HG03469 (cell line): ENCODE results near the gene CSNK1D.

Experiments used
- ATAC-seq: cut with Tn5 transposase; IDR thresholded peaks from one replicate; pipeline ENCODE4 v1.9.1; 2021; ENCODE audit warnings: mild to moderate bottlenecking, moderate library complexity, moderate number of reproducible peaks; ENCODE audit not compliant: unreplicated experiment

Gene CSNK1D

DNA sequence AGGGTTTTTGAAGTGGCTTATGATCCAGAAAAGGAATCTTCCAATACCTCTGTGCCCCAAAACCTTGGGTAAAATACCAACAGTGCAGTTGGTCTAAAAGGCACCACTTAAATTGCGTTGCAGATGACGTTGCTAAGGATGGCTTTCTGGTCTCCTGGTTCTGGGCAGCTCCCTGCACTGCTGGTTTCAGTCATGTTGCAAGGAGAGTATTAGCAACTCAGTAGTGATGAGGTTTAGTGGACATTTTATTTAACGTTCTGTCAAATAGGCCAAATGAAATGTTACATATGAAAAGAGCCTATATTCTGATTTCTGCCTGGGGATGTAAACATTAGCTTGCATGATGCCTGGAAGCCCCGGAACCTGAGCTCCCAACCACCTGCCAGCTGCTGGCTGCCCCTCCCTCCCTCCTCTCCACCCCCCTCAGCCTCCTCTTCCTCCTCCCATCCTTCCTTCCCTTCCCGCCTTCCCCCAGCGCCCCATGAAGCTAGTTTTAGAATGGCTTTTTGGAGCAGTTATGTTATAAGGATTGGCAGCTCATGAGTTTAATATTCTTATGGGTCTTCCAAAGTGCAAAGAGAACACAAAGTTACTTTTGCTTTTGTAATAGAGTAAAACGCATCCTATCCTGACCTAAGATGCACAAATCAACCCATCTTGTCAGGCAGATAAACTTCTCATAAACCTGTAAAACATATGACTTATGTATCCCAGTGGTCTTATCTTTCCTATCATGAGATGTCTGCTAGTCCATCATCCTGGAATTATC, 23.2 kb upstream of the CSNK1D start:
- ATAC-seq: no peak

DNA sequence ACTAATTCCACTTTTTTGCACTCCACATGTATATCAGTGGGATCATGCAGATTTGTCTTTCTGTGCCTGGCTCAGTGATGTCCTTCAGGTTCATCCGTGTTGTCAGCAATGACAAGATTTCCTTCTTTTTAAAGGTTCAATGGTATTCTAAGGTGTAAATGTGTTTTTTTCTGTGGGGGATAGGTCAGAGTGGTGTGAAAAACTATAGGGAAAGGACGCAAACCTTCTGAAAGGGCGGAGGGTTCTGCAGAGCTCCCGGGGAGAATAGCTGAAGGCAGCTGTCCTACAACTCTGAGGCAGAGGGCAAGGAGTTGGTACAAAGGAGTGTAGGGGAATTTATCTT, 21.9 kb upstream of the CSNK1D start:
- no peak for ATAC-seq

DNA sequence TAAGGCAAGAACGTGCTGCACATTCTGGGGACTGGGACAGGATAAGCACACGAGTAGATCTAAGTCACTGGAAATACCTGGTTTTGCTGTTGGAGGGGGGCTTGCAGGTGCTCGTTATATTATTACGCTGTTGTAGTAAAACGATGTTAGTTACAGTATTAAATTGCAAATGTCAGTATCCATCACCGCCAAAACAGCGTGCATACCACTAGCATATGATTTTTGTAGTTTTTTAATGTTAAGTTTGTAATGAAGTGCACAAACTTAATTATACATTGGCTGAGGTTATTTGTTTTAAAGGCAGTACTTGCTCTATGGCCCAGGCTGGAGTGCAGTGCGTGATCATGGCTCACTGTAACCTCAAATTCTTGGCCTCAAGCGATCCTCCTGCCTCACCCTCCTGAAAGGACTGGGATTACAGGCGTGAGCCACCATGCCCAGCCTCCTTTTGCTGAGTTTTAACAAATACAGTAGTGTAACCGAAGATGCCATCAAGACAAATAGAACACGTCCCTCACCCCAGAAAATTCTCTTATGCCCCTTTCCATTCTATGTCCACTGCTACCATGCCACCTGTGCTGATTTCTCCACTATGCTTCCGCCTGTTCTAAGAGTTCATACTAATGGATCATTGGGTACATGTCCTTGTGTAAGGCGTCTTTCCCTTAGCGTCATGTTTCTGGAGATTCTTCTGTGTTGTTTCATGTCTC, 20.7 kb upstream of the CSNK1D start:
- ATAC-seq: no peak

GRCh38 chr17:82292251-82293154, 19.0 kb upstream of the CSNK1D start:
- peak; percentile 88 for ATAC-seq

- ATAC-seq: no peak
Measured at GRCh38 chr17:82291582-82292250, 18.2 kb upstream of the CSNK1D start.

GRCh38 chr17:82287868-82288801, 14.6 kb upstream of the CSNK1D start:
- no peak for ATAC-seq

GRCh38 chr17:82287013-82287867, 13.7 kb upstream of the CSNK1D start:
- no peak for ATAC-seq

DNA sequence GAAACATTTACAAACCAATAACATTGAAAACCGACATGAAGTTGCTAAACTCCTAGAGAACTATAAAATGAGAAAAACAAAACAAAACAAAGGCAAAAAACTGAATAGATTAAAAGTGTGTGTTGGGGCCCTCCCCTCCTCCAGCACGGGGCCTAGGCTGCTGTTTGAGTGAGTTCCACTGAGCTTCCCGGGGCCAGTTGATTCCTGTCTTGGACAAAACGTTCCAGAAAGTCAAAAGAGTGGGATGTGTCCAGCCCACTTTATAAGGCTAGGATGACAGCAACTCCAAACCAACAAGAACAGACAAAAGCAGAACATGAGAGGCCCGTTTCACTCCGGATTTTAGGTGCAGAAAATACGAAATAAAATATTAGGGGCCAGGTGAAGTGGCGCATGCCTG, 11.6 kb upstream of the CSNK1D start:
- ATAC-seq: no peak

DNA sequence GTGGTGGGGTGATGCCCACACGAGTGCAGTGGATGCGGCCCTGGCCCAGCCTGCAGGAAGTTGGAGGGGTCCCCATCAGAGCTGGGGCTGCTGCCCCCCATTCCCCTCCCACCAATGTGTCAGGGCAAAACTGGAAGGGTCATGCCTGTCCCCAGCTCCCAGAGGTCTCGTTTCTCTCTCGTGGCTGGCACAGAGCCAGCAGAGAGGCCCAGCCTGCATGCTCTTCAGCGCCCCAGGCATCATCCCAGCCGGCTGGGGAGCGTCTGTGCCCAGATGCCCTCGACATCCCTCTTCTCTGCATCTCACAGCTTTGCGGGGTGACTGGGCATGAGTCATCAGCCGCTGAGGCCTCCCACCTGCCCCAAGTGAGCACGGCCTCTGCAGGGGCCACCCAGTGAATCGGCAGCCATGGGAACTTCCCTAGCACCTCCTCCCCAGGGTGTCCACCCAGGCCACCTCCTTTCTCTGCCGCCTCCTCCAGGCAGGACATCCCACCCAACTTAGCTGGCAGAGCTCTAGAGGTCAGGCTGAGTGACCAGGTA, 9.8 kb upstream of the CSNK1D start:
- ATAC-seq: no peak

GRCh38 chr17:82282239-82283207, 9.0 kb upstream of the CSNK1D start:
- no peak for ATAC-seq

- ATAC-seq: no peak
Measured at GRCh38 chr17:82281502-82282238, 8.2 kb upstream of the CSNK1D start.

DNA sequence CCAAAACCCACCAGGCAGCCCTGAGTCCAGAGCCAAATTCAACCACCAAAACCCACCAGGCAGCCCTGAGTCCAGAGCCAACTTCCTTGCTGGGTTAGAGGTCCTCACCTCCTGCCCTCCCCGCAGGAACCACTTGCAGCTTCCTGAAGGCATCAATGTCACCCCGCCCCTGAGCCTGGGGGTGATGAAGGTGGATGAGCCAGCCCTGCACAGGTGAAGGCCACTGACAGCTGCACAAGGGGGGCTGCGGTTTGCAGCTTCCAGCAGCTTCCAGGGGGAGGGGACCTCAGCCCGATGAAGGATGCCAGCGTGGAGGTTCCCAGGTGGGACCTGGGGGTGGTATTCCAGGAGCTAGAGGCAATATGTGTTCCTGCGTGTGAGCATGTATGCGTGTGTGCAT, 7.6 kb upstream of the CSNK1D start:
- ATAC-seq: no peak

- ATAC-seq: no peak
Measured at GRCh38 chr17:82280537-82280936, 7.0 kb upstream of the CSNK1D start.

DNA sequence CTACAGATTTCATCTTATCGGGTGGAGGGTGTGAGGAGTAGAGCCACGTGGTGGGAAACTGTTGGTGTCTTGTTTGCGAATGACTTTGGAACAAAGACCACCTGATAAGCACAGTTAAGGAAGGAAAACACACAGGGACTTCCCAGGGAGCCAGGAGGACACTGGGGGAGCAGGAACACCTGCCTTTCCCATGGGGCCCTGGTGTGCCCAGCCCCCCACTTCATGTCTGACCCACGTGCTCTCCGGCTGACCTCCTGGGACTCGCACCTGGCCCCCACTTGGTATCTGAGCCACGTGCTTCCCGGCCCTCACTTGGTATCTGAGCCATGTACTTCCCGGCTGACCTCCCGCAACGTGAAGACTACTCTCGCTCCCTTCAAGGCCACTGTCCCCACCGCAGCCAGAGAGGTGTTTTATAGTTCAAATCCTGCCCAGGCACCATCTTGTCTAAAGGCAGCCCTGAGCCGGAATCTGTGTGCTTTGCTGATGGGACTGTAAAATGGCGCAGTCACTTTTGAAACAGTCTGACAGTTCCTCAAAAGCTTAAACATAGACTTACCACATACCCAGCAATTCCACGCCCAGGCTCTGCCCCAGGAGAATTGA, 5.4 kb upstream of the CSNK1D start:
- ATAC-seq: no peak

DNA sequence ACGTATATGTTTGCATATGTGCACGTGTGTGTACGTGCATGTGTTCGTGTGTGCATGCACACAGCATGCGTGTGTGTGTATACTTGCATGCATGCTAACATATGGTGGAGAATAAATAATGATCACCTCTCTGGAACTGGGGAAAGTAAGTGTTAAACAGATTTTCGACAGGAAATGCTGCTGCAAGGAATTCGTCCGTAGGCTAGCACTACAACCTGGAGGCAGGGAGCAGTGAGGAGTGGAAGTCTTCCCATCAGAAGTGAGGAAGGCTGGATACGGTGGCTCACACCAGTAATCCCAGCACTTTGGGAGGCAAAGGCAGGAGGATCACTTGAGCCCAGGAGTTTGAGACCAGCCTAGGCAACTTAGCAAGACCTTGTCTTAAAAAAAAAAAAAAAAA, 4.8 kb upstream of the CSNK1D start:
- no peak for ATAC-seq

GRCh38 chr17:82277851-82278250, 4.4 kb upstream of the CSNK1D start:
- no peak for ATAC-seq
